NK-92 treated with Interleukin-12 subunit alpha and Interleukin-12 subunit beta, amount 100 ng/mL, for 24 hours (cell line): Measurements from ENCODE around the gene WDR37.

Experiments used
- DNase-seq: peaks from one replicate; lab custom pipeline; 2025; lab: John Stamatoyannopoulos, UW

Gene WDR37

GRCh38 chr10:1127629-1128028, 71.4 kb downstream of the WDR37 start:
- DNase-seq = no peak

GRCh38 chr10:1128115-1128514, 71.9 kb downstream of the WDR37 start:
- DNase-seq = no peak

- no peak for DNase-seq
Observed at GRCh38 chr10:1128649-1129048, 72.5 kb downstream of the WDR37 start.

GRCh38 chr10:1130226-1130625, 74.0 kb downstream of the WDR37 start:
- no peak for DNase-seq

GRCh38 chr10:1130995-1131790, 75.0 kb downstream of the WDR37 start:
- no peak for DNase-seq

- DNase-seq = no peak
Observed at GRCh38 chr10:1132584-1132983, 76.4 kb downstream of the WDR37 start.

- DNase-seq = no peak
Observed at GRCh38 chr10:1133495-1134045, 77.4 kb downstream of the WDR37 start.

- DNase-seq = no peak
Observed at GRCh38 chr10:1134156-1134555, 78.0 kb downstream of the WDR37 start.

GRCh38 chr10:1136268-1136667, 80.1 kb downstream of the WDR37 start:
- DNase-seq = no peak

GRCh38 chr10:1137499-1138163, 81.4 kb downstream of the WDR37 start:
- no peak for DNase-seq

- DNase-seq = no peak
Observed at GRCh38 chr10:1138529-1138928, 82.3 kb downstream of the WDR37 start.

GRCh38 chr10:1141261-1141660, 85.1 kb downstream of the WDR37 start:
- no peak for DNase-seq

GRCh38 chr10:1141701-1142100, 85.5 kb downstream of the WDR37 start:
- DNase-seq = no peak

GRCh38 chr10:1142596-1142995, 86.4 kb downstream of the WDR37 start:
- no peak for DNase-seq

GRCh38 chr10:1147810-1148209, 91.6 kb downstream of the WDR37 start:
- no peak for DNase-seq

GRCh38 chr10:1148855-1149605, 92.8 kb downstream of the WDR37 start:
- DNase-seq = no peak

- no peak for DNase-seq
Observed at GRCh38 chr10:1149793-1150637, 93.8 kb downstream of the WDR37 start.

- DNase-seq = no peak
Observed at GRCh38 chr10:1150638-1150955, 94.4 kb downstream of the WDR37 start.

GRCh38 chr10:1151076-1152033, 95.2 kb downstream of the WDR37 start:
- DNase-seq = no peak

GRCh38 chr10:1152386-1153250, 96.4 kb downstream of the WDR37 start:
- no peak for DNase-seq
